Chondrocyte (in vitro differentiated cells): ENCODE measurements around the gene SPDEF. TPM values are rescaled to one million over a fixed set of nuclear protein-coding genes. Genes with fewer than 3 reads are reported as not detected.
A peak's percentile ranks its signal among the peaks of the same experiment; 100 is the strongest.

Experiments used
- DNase-seq: peaks from one replicate; pipeline ENCODE4 v3.0.0; 2021; ENCODE audit warnings: mixed read lengths, low spot score
- H3K27ac Mint-ChIP-seq: one replicate; pipeline ENCODE4 v1.8.0; 2021; ENCODE audit warnings: mild to moderate bottlenecking, moderate library complexity, mixed read lengths; ENCODE audit not compliant: unreplicated experiment
- H3K27me3 Mint-ChIP-seq: 2 replicates; pipeline ENCODE4 v1.8.0; 2021; ENCODE audit warnings: low read depth, mixed read lengths
- H3K36me3 Mint-ChIP-seq: 2 replicates; pipeline ENCODE4 v1.8.0; 2021; ENCODE audit warnings: low read depth, mixed read lengths
- H3K4me1 Mint-ChIP-seq: 2 replicates; pipeline ENCODE4 v1.8.0; 2021; ENCODE audit warnings: low read depth, mild to moderate bottlenecking, mixed read lengths
- H3K4me3 Mint-ChIP-seq: one replicate; pipeline ENCODE4 v1.8.0; 2021; ENCODE audit warnings: mild to moderate bottlenecking, moderate library complexity, mixed read lengths; ENCODE audit not compliant: unreplicated experiment
- H3K9me3 Mint-ChIP-seq: 2 replicates; pipeline ENCODE4 v1.8.0; 2021; ENCODE audit warnings: low read depth, mixed read lengths
- total RNA-seq: library from RNA; stranded (reverse); gene quantifications from 3 replicates; pipeline ENCODE4 v1.2.1, GENCODE V29; 2021
- TF ChIP-seq, protein P1 (sequence below): fragments of 200-600 bp; sonication (generic); IDR thresholded peaks from 2 replicates; pipeline ENCODE4 v1.5.0; 2021; ENCODE audit warnings: antibody characterized with exemption, mild to moderate bottlenecking, moderate library complexity

SPDEF gene
- total RNA-seq, 1 donor from 2014 or later: 0.10 TPM

DNA sequence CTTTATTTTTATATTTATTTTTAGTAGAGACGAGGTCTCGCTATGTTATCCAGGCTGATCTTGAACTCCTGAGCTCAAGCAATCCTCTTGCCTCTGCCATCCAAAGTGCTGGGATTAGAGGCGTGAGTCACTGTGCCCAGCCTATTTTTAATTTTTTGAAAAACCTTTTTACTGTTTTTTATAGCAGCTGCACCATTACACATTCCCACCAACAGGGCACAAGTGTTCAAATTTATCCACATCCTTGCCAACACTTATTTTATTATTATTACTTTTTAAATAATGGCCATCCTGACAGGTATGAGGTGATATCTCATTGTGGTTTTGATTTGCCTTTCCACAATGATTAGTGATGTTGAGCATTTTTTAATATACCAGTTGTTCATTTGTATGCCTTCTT is 47.7 kb downstream of the SPDEF start:
- H3K4me1 Mint-ChIP-seq: no peaks in the 10 kb centered on the region
- H3K9me3 Mint-ChIP-seq: no peaks in the 10 kb centered on the region
- peaks cover 4% of the 10 kb centered on the region for H3K27me3 Mint-ChIP-seq
- TF ChIP-seq, protein P1, sequence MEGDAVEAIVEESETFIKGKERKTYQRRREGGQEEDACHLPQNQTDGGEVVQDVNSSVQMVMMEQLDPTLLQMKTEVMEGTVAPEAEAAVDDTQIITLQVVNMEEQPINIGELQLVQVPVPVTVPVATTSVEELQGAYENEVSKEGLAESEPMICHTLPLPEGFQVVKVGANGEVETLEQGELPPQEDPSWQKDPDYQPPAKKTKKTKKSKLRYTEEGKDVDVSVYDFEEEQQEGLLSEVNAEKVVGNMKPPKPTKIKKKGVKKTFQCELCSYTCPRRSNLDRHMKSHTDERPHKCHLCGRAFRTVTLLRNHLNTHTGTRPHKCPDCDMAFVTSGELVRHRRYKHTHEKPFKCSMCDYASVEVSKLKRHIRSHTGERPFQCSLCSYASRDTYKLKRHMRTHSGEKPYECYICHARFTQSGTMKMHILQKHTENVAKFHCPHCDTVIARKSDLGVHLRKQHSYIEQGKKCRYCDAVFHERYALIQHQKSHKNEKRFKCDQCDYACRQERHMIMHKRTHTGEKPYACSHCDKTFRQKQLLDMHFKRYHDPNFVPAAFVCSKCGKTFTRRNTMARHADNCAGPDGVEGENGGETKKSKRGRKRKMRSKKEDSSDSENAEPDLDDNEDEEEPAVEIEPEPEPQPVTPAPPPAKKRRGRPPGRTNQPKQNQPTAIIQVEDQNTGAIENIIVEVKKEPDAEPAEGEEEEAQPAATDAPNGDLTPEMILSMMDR: peak; percentile 56
- no peak overlapping the region for H3K27ac Mint-ChIP-seq
- no peak overlapping the region for H3K4me3 Mint-ChIP-seq
- DNase-seq: no peak
- H3K36me3 Mint-ChIP-seq: peaks cover 2% of the 10 kb centered on the region

GRCh38 chr6:34506718-34507117 is 49.4 kb downstream of the SPDEF start:
- Mint-ChIP-seq H3K27ac (no peak overlapping the region), H3K4me1 (no peaks in the 10 kb centered on the region), H3K27me3 (peaks cover 4% of the 10 kb centered on the region), H3K9me3 (peaks cover 3% of the 10 kb centered on the region), H3K4me3 (no peak overlapping the region), H3K36me3 (peaks cover 2% of the 10 kb centered on the region)
- peak; percentile 22 for DNase-seq
- TF ChIP-seq, protein P1: no peak

GRCh38 chr6:34497411-34497810 is 58.7 kb downstream of the SPDEF start:
- Mint-ChIP-seq H3K4me1 (no peaks in the 10 kb centered on the region), H3K27ac (no peak overlapping the region)

GRCh38 chr6:34496103-34496685 is 59.9 kb downstream of the SPDEF start:
- DNase-seq: peak; percentile 69
- no peak overlapping the region for H3K4me3 Mint-ChIP-seq
- H3K27me3 Mint-ChIP-seq: peaks cover 3% of the 10 kb centered on the region
- H3K9me3 Mint-ChIP-seq: peaks cover 11% of the 10 kb centered on the region
- H3K4me1 Mint-ChIP-seq: peaks cover under 1% of the 10 kb centered on the region
- TF ChIP-seq, protein P1: no peak
- H3K27ac Mint-ChIP-seq: no peak overlapping the region
- no peaks in the 10 kb centered on the region for H3K36me3 Mint-ChIP-seq

More at GRCh38 chr6:34497411-34497810, 58.7 kb downstream of the SPDEF start:
- Mint-ChIP-seq H3K36me3 (no peaks in the 10 kb centered on the region), H3K9me3 (peaks cover 18% of the 10 kb centered on the region), H3K27me3 (peaks cover 3% of the 10 kb centered on the region), H3K4me3 (no peak overlapping the region)
- DNase-seq: peak; percentile 55
- TF ChIP-seq, protein P1: no peak

- DNase-seq: no peak
- peaks cover 3% of the 10 kb centered on the region for H3K27me3 Mint-ChIP-seq
- H3K4me1 Mint-ChIP-seq: peaks cover 5% of the 10 kb centered on the region
- peaks cover 2% of the 10 kb centered on the region for H3K9me3 Mint-ChIP-seq
- no peaks in the 10 kb centered on the region for H3K36me3 Mint-ChIP-seq
- TF ChIP-seq, protein P1: no peak
- H3K4me3 Mint-ChIP-seq: no peak overlapping the region
- no peak overlapping the region for H3K27ac Mint-ChIP-seq
These were observed 61.2 kb downstream of the SPDEF start for GRCh38 chr6:34494973-34495372.
